Measurements from ENCODE around the gene ASGR2.
"Not testable (repeated sequence)": the region's sequence is repeated elsewhere in the genome, so short reads cannot be mapped to it uniquely, and the experiment has no call there.

The ASGR2 gene

DNA sequence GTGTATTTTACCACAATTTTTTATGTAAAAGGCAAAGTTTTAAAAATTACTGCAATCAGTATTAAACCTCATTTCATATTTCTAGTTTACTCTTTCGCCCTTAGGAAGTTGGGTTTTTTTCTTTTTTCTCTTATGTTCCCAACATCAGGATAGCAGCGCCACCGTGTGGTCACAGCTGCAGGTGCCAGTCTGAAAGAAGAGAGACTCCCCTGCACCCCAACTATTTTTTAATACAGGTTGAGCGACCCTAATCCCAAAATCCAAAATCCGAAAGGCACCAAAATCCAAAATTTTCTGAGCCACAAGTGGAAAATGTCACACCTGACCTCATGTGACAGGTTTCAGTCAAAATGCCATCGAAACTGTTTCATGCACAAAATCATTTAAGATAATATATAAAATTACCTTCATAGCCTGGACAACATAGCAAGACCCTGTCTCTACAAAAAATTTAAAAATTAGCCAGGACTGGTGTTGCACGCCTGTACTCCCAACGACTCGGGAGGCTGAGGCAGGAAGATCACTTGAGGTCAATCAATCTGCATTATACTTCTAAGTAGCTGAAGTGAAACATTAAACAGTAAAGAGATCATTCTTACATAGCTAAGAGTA, 21.8 kb upstream of the ASGR2 start:
- Histone ChIP-seq H3K4me3 (ENCODE audit: low read depth, low read length) (no peak overlapping the region), H3K36me3 (ENCODE audit: control insufficient read depth, insufficient read depth, low read length) (no peaks in the 10 kb centered on the region), H3K4me1 (ENCODE audit: control insufficient read depth, insufficient read depth, low read length) (peaks cover 24% of the 10 kb centered on the region), H3K9me3 (ENCODE audit: control insufficient read depth, insufficient read depth, low read length) (no peaks in the 10 kb centered on the region), H3K27ac (ENCODE audit: low read depth, low read length) (no peak overlapping the region), H3K9ac (ENCODE audit: low read depth, low read length) (no peak overlapping the region), H3K27me3 (ENCODE audit: control insufficient read depth, insufficient read depth, low read length) (peaks cover 17% of the 10 kb centered on the region)

DNA sequence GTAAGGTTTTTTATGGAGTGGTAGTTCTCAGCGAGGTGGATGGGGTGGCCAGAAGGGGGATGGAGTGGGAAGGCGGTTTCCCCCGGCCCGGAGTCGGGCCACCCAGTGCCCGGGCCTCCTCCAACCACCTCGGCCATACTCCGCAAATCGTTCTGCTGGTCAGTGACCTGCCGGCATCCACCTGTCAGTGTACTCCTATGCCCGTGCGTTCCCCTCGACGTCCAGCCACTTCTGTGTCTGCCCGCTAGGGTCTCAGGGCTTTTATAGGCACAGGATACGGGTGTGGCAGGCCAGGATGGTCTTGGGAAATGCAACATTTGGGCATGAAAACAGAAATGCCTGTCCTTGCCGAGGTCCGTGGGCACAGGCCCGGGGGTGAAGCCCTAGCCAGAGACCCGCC, 19.3 kb upstream of the ASGR2 start:
- Histone ChIP-seq H3K9me3 (ENCODE audit: control insufficient read depth, insufficient read depth, low read length) (no peaks in the 10 kb centered on the region), H3K27me3 (ENCODE audit: control insufficient read depth, insufficient read depth, low read length) (peaks cover 24% of the 10 kb centered on the region), H3K36me3 (ENCODE audit: control insufficient read depth, insufficient read depth, low read length) (no peaks in the 10 kb centered on the region), H3K4me1 (ENCODE audit: control insufficient read depth, insufficient read depth, low read length) (peaks cover 34% of the 10 kb centered on the region), H3K9ac (ENCODE audit: low read depth, low read length) (no peak overlapping the region), H3K27ac (ENCODE audit: low read depth, low read length) (no peak overlapping the region), H3K4me3 (ENCODE audit: low read depth, low read length) (no peak overlapping the region)

DNA sequence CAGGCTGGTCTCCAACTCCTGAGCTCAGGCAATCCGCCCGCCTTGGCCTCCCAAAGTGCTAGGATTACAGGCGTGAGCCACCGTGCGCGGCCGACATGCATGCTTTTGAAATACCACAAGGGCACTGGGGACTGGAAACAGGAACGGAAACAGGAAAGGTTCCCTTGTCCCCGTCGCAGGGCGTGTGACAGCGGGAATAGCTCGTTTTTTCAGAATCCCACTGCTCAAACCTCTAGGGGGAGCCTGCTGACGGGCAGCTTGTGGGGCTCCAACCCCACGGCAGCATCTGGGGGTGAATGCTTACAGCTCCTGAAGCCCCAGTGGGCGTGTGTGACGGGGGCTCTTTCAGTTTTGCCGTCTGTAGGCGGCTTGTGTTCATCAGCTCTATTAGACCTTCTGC, 18.8 kb upstream of the ASGR2 start:
- Histone ChIP-seq H3K4me1 (ENCODE audit: control insufficient read depth, insufficient read depth, low read length) (peaks cover 34% of the 10 kb centered on the region), H3K4me3 (ENCODE audit: low read depth, low read length) (peak overlapping the region; percentile 29; the same call in 1 of the 2 replicates), H3K9me3 (ENCODE audit: control insufficient read depth, insufficient read depth, low read length) (no peaks in the 10 kb centered on the region), H3K36me3 (ENCODE audit: control insufficient read depth, insufficient read depth, low read length) (no peaks in the 10 kb centered on the region), H3K9ac (ENCODE audit: low read depth, low read length) (no peak overlapping the region; the same call in 1 of the 2 replicates), H3K27ac (ENCODE audit: low read depth, low read length) (peak overlapping the region; percentile 99), H3K27me3 (ENCODE audit: control insufficient read depth, insufficient read depth, low read length) (peaks cover 24% of the 10 kb centered on the region)

DNA sequence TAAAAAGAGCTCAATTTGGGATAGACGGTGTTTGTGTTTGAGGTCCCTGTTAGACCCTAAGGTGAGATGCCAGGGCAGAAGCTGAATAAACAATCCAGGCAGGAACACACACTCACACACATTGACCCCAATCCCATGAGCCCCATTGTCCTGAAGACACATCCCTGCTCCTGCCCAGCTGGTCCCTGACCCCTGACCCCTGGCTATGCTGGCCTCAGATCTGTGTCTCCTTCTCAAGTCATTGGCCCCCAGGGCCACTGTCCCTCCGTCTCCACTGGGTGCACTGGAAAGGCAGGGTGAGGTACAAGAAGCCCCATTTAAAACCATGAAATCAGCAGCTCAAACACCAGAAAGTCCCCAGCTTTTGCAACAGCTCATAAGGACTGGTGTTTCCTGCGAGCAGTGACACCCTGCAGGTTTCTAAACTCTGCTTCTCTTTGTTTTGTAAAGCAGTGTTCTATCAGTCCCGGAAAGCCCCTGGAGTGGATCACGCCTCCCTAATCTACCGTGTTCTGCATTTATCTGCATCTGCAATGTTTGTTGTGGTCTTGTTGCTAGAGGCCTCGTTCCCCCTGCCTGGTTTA, 18.0 kb upstream of the ASGR2 start:
- Histone ChIP-seq H3K36me3 (ENCODE audit: control insufficient read depth, insufficient read depth, low read length) (no peaks in the 10 kb centered on the region), H3K9me3 (ENCODE audit: control insufficient read depth, insufficient read depth, low read length) (no peaks in the 10 kb centered on the region), H3K27ac (ENCODE audit: low read depth, low read length) (peak overlapping the region; percentile 99), H3K4me3 (ENCODE audit: low read depth, low read length) (peak overlapping the region; percentile 50), H3K4me1 (ENCODE audit: control insufficient read depth, insufficient read depth, low read length) (peaks cover 34% of the 10 kb centered on the region), H3K9ac (ENCODE audit: low read depth, low read length) (peak overlapping the region; percentile 74), H3K27me3 (ENCODE audit: control insufficient read depth, insufficient read depth, low read length) (peaks cover 24% of the 10 kb centered on the region)

DNA sequence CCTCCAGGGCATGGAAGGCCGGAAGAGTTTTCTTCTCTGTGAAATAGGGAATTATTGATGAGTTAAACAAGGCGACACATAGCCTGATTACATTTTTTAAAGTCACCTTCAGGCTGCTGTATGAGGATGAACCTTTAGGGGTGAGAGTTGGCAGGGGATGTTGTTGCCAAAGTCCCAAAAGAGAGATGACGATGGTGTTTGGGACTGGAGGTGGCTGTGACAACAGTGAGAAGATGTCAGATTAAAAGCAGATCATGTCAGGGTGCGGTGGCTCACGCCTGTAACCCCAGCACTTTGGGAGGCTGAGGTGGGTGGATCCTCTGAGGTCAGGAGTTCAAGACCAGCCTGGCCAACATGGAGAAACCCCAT, 16.8 kb upstream of the ASGR2 start:
- Histone ChIP-seq H3K4me3 (ENCODE audit: low read depth, low read length) (no peak overlapping the region), H3K36me3 (ENCODE audit: control insufficient read depth, insufficient read depth, low read length) (no peaks in the 10 kb centered on the region), H3K27ac (ENCODE audit: low read depth, low read length) (peak overlapping the region; percentile 71), H3K9me3 (ENCODE audit: control insufficient read depth, insufficient read depth, low read length) (no peaks in the 10 kb centered on the region), H3K4me1 (ENCODE audit: control insufficient read depth, insufficient read depth, low read length) (peaks cover 34% of the 10 kb centered on the region), H3K27me3 (ENCODE audit: control insufficient read depth, insufficient read depth, low read length) (peaks cover 24% of the 10 kb centered on the region), H3K9ac (ENCODE audit: low read depth, low read length) (no peak overlapping the region)

DNA sequence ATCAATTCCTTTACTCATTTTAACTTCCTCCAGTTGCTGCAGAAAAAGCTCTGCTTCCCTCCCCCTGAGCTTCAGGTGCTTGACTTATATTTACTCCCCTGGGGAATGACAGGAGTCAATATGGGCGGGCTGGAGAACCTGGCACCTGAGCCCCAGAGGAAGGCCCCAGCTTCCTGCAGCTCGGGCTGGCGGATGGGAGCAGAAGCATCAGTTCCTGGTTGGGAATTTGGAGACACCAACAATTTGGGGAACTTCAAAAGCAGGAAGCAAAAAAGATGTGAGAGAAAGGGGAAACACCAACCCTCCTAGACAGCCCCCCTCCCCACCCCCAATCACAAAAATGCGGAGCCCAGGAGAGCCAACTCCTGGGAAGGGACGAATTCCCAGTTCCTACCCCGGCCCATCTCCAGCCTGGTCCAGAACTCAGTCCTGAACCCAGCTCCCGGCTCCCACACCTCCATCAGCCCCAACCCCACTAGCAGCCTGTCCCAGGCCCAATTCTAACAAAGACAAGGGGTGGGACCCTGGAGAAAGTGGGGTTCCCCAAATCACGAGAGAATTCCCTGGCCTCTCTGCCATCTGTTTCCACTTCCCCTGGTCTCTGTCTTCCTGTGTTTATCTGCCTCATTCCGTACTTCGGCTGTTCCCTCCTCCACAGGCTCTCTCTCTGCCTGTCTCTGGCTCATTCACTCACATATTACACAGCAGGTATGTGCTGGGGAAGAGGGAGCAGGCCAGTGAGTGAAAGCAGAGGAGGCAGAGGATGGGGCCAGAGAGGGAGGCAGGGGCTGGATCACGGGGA, 16.2 kb upstream of the ASGR2 start:
- Histone ChIP-seq H3K27me3 (ENCODE audit: control insufficient read depth, insufficient read depth, low read length) (peaks cover 24% of the 10 kb centered on the region), H3K9me3 (ENCODE audit: control insufficient read depth, insufficient read depth, low read length) (no peaks in the 10 kb centered on the region), H3K9ac (ENCODE audit: low read depth, low read length) (no peak overlapping the region), H3K4me3 (ENCODE audit: low read depth, low read length) (no peak overlapping the region), H3K36me3 (ENCODE audit: control insufficient read depth, insufficient read depth, low read length) (no peaks in the 10 kb centered on the region), H3K27ac (ENCODE audit: low read depth, low read length) (peak overlapping the region; percentile 71), H3K4me1 (ENCODE audit: control insufficient read depth, insufficient read depth, low read length) (peaks cover 34% of the 10 kb centered on the region)

DNA sequence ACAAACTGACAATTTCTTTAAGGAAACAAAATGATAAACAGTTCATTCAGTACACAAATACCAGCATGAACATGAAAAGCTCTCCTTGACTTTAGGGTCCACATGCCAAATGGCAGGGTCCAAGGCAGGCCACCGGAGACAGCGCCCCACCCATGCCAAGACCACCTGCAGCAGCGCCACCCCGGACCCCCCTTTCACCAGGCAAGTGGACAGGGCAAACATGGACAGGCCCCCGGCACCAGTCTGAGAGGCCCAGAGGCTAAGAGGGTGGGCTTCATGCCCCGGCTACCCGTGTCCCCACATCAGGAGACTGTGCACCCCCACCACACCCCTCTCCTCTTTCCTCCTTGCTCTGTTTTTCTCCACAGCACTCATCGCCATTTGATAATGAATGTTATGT, 14.7 kb upstream of the ASGR2 start:
- Histone ChIP-seq H3K27ac (ENCODE audit: low read depth, low read length) (no peak overlapping the region), H3K4me1 (ENCODE audit: control insufficient read depth, insufficient read depth, low read length) (peaks cover 34% of the 10 kb centered on the region), H3K4me3 (ENCODE audit: low read depth, low read length) (no peak overlapping the region), H3K9ac (ENCODE audit: low read depth, low read length) (no peak overlapping the region), H3K36me3 (ENCODE audit: control insufficient read depth, insufficient read depth, low read length) (no peaks in the 10 kb centered on the region), H3K27me3 (ENCODE audit: control insufficient read depth, insufficient read depth, low read length) (peaks cover 18% of the 10 kb centered on the region), H3K9me3 (ENCODE audit: control insufficient read depth, insufficient read depth, low read length) (no peaks in the 10 kb centered on the region)

DNA sequence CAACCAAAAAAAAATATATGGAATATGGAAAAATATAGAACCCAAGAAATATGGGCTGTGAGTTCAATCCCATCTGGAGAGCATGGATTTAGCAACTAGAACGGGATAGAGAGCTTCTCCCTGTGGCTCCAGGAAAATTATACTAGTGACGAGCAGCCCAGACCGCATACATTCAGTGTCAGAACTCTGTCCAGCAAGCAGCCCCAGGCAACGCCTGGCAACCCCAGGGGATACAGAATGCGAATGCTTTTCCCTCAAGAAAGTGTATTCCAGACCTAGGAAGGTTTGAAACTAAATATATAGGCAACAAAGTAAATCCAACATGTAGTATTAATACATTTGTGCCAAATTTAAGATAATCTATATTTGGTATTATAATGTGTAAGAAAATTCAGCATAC, 13.5 kb upstream of the ASGR2 start:
- Histone ChIP-seq H3K36me3 (ENCODE audit: control insufficient read depth, insufficient read depth, low read length) (no peaks in the 10 kb centered on the region), H3K9me3 (ENCODE audit: control insufficient read depth, insufficient read depth, low read length) (no peaks in the 10 kb centered on the region), H3K9ac (ENCODE audit: low read depth, low read length) (no peak overlapping the region), H3K27ac (ENCODE audit: low read depth, low read length) (no peak overlapping the region), H3K4me1 (ENCODE audit: control insufficient read depth, insufficient read depth, low read length) (peaks cover 26% of the 10 kb centered on the region), H3K27me3 (ENCODE audit: control insufficient read depth, insufficient read depth, low read length) (0 out of 2 replicates have a peak, but pooled peaks cover 8% of the 10 kb centered on the region), H3K4me3 (ENCODE audit: low read depth, low read length) (no peak overlapping the region)

DNA sequence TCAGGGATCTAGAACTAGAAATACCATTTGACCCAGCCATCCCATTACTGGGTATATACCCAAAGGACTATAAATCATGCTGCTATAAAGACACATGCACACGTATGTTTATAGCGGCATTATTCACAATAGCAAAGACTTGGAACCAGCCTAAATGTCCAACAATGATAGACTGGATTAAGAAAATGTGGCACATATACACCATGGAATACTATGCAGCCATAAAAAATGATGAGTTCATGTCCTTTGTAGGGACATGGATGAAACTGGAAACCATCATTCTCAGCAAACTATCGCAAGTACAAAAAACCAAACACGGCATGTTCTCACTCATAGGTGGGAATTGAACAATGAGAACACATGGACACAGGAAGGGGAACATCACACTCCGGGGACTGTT, 12.9 kb upstream of the ASGR2 start:
- H3K27me3 ChIP-seq (ENCODE audit: control insufficient read depth, insufficient read depth, low read length), result not testable (repeated sequence)
- peaks cover 24% of the 10 kb centered on the region for H3K4me1 ChIP-seq (ENCODE audit: control insufficient read depth, insufficient read depth, low read length)

DNA sequence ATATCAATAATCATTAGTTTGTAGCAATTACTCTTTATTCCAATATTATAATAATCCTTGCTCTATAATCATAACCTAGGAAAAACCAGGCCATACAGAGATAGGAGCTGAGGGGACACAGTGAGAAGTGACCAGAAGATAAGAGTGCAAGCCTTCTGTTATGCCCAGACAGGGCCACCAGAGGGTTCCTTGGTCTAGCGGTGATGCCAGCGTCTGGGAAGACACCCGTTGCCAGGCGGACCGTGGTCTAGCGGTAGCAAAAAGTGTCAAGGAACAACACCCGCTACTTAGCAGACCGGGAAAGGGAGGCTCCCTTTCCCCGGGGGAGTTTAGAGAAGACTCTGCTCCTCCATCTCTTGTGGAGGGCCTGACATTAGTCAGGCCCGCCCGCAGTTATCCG, 11.8 kb upstream of the ASGR2 start:
- H3K4me1 ChIP-seq (ENCODE audit: control insufficient read depth, insufficient read depth, low read length), result peaks cover 20% of the 10 kb centered on the region
- H3K9ac ChIP-seq (ENCODE audit: low read depth, low read length); H3K4me3 ChIP-seq (ENCODE audit: low read depth, low read length); H3K9me3 ChIP-seq (ENCODE audit: control insufficient read depth, insufficient read depth, low read length); H3K36me3 ChIP-seq (ENCODE audit: control insufficient read depth, insufficient read depth, low read length); H3K27ac ChIP-seq (ENCODE audit: low read depth, low read length); H3K27me3 ChIP-seq (ENCODE audit: control insufficient read depth, insufficient read depth, low read length): not testable (repeated sequence)

More for the DNA sequence above, 12.9 kb upstream of the ASGR2 start:
- H3K27ac ChIP-seq (ENCODE audit: low read depth, low read length); H3K9ac ChIP-seq (ENCODE audit: low read depth, low read length); H3K9me3 ChIP-seq (ENCODE audit: control insufficient read depth, insufficient read depth, low read length); H3K4me3 ChIP-seq (ENCODE audit: low read depth, low read length); H3K36me3 ChIP-seq (ENCODE audit: control insufficient read depth, insufficient read depth, low read length): not testable (repeated sequence)

DNA sequence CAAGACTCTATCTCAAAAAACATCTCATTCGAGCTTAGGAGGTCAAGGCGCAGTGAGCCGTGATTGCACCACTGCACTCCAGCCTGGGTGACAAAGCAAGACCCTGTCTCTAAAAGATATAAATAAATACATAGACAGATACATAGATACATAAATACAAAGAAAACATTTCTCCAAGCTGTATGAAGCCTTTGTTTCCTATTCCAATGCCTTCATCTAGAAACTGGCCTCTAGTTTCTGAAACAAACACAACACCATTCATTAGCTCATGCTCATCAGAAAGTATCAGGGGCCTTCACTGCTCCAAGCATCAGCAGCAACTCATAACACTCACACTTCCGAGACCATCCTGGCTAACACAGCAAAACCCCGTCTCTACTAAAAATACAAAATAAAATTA, 10.3 kb upstream of the ASGR2 start:
- Histone ChIP-seq H3K4me1 (ENCODE audit: control insufficient read depth, insufficient read depth, low read length) (peaks cover 8% of the 10 kb centered on the region; the same call in 1 of the 2 replicates), H3K36me3 (ENCODE audit: control insufficient read depth, insufficient read depth, low read length) (no peaks in the 10 kb centered on the region), H3K27ac (ENCODE audit: low read depth, low read length) (no peak overlapping the region), H3K9ac (ENCODE audit: low read depth, low read length) (no peak overlapping the region), H3K4me3 (ENCODE audit: low read depth, low read length) (no peak overlapping the region), H3K27me3 (ENCODE audit: control insufficient read depth, insufficient read depth, low read length) (no peaks in the 10 kb centered on the region), H3K9me3 (ENCODE audit: control insufficient read depth, insufficient read depth, low read length) (no peaks in the 10 kb centered on the region)

Measured in HUES48 (cell line).